RWPE2 (cell line): ENCODE measurements around the gene NAA40.
"Not testable (repeated sequence)": the region's sequence is repeated elsewhere in the genome, so short reads cannot be mapped to it uniquely, and the experiment has no call there.

Source experiments
- ATAC-seq: fragments of 200-7000 bp; cut with Tn5 transposase; 3 replicates; pipeline ENCODE4 v1.9.1; 2021; ENCODE audit warnings: low read depth
- DNase-seq: peaks from one replicate; pipeline ENCODE4 v3.0.0-alpha.2; 2020; ENCODE audit warnings: low spot score
- H3K27ac ChIP-seq: fragments of 450-650 bp; 2 replicates; pipeline ENCODE4 v1.5.1; 2017; ENCODE audit warnings: mild to moderate bottlenecking; ENCODE audit not compliant: poor library complexity, severe bottlenecking
- H3K27me3 ChIP-seq: fragments of 250-450 bp; sonication (Bioruptor Pico); 2 replicates; pipeline ENCODE4 v1.5.1; 2021; ENCODE audit warnings: mild to moderate bottlenecking, moderate library complexity; ENCODE audit not compliant: insufficient read depth, poor library complexity, severe bottlenecking
- H3K36me3 ChIP-seq: fragments of 250-450 bp; sonication (Bioruptor Pico); 2 replicates; pipeline ENCODE4 v1.5.1; 2020; ENCODE audit warnings: low read depth, mild to moderate bottlenecking, moderate library complexity
- H3K4me1 ChIP-seq: fragments of 250-450 bp; sonication (Bioruptor Pico); 2 replicates; pipeline ENCODE4 v1.5.1; 2021; ENCODE audit warnings: mild to moderate bottlenecking, moderate library complexity; ENCODE audit not compliant: insufficient read depth, poor library complexity, severe bottlenecking
- H3K4me3 ChIP-seq: fragments of 250-450 bp; sonication (Bioruptor Pico); 2 replicates; pipeline ENCODE4 v1.5.1; 2021; ENCODE audit warnings: mild to moderate bottlenecking, moderate library complexity; ENCODE audit not compliant: severe bottlenecking
- H3K9me3 ChIP-seq: fragments of 250-450 bp; sonication (Bioruptor Pico); 2 replicates; pipeline ENCODE4 v1.5.1; 2021; ENCODE audit warnings: mild to moderate bottlenecking, moderate library complexity; ENCODE audit not compliant: severe bottlenecking
- TF ChIP-seq, protein P1 (sequence below): fragments of 450-650 bp; IDR thresholded peaks from one replicate; pipeline ENCODE4 v1.5.1; 2017; ENCODE audit warnings: mild to moderate bottlenecking, moderate library complexity; ENCODE audit not compliant: poor library complexity, severe bottlenecking

NAA40 gene

DNA sequence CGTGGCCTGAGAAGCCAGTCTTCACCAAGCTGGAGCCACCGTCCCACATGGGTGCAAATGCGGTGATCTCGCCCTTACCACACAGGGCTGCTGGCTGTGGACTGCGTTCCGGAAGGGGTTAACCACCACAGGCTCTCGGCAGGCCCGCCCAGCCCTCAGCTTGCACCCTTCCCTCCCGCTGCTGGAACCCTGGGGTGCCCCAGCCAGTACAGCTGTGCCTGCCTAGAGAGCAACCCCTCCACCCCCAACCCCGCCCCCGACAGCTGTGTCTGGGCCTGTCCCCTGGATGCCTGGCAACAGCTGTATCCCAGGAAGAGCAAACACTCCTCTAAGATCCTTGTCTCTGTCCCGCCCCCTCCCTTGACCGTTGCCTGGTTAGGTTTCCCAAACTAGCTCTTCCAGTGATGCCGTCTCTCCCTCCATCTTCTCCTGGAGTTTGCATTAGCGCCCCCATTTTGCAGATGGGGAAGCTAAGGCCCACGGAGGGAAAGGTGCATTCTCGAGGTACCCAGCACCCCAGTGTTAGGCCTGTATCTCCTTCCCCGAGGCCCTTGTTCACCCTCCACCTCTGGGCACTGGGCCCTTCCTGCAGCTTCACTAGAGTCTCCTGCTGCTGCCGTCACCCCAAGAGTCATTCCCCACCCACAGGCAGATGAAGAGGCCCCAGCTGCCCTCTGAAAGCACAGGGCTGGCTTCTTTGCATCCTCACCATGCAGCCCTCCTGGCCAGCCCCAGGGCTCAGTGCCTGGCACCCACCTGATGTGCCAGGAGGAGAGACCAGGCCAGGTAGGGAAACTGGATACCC, 23.0 kb downstream of the NAA40 start:
- ATAC-seq, result peak; percentile 90
- no peak overlapping the region for H3K27ac ChIP-seq

DNA sequence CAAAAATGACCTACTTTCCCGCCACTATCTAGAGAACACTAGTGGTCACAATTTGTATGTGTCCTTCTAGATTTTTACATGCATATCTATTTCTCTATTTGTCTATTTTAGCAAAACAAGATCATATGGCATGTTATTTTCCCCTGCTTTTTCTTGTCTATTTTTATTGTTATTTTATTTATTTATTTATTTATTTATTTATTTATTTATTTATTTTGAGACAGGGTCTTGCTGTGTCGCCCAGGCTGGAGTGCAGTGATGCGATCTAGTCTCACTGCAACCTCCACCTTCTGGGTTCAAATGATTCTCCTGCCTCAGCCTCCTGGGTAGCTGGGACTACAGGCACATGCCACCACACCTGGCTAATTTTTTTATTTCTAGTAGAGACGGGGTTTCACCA, 25.1 kb downstream of the NAA40 start:
- not testable (repeated sequence) for ATAC-seq, H3K9me3 ChIP-seq, H3K4me1 ChIP-seq, H3K4me3 ChIP-seq, H3K27me3 ChIP-seq, DNase-seq, H3K27ac ChIP-seq, H3K36me3 ChIP-seq

More for the DNA sequence above, 23.0 kb downstream of the NAA40 start:
- TF ChIP-seq, protein P1, sequence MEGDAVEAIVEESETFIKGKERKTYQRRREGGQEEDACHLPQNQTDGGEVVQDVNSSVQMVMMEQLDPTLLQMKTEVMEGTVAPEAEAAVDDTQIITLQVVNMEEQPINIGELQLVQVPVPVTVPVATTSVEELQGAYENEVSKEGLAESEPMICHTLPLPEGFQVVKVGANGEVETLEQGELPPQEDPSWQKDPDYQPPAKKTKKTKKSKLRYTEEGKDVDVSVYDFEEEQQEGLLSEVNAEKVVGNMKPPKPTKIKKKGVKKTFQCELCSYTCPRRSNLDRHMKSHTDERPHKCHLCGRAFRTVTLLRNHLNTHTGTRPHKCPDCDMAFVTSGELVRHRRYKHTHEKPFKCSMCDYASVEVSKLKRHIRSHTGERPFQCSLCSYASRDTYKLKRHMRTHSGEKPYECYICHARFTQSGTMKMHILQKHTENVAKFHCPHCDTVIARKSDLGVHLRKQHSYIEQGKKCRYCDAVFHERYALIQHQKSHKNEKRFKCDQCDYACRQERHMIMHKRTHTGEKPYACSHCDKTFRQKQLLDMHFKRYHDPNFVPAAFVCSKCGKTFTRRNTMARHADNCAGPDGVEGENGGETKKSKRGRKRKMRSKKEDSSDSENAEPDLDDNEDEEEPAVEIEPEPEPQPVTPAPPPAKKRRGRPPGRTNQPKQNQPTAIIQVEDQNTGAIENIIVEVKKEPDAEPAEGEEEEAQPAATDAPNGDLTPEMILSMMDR, result no peak
- Histone ChIP-seq H3K4me1 (peaks cover 5% of the 10 kb centered on the region), H3K9me3 (no peaks in the 10 kb centered on the region), H3K36me3 (no peaks in the 10 kb centered on the region), H3K4me3 (no peak overlapping the region), H3K27me3 (no peaks in the 10 kb centered on the region)
- peak; percentile 81 for DNase-seq

DNA sequence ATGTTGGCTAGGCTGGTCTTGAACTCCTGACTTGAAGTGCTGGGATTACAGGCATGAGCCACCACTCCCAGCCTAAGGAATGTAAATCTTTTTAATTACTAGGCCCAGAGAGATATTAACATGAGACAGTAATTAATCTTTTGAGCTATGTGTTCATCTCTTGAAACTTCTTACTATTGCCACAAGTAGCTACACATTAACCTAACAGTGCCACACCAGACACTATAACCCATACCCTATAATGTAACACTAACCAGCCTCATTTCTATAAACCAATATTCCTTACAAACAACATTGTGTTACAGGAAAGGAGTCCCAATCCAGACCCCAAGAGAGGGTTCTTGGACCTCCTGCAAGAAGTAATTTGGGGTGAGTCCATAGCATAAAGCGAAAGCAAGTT, 27.6 kb downstream of the NAA40 start:
- no peak for ATAC-seq
- TF ChIP-seq, protein P1, result no peak

DNA sequence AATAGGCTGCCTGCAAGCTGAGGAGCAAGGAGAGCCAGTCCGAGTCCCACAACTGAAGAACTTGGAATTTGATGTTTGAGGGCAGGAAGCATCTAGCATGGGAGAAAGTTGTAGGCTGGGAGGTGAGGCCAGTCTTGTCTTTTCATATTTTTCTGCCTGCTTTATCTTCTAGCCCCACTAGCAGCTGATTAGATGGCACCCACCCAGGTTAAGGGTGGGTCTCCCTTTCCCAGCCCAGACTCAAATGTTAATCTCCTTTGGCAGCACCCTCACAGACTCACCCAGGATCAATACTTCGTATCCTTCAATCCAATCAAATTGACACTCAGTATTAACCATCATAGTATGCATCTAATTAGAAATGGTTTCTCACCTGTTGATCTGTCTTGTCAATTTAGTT, 30.7 kb downstream of the NAA40 start:
- TF ChIP-seq, protein P1, result no peak
- Histone ChIP-seq H3K36me3 (no peaks in the 10 kb centered on the region), H3K4me1 (no peaks in the 10 kb centered on the region), H3K27ac (no peak overlapping the region), H3K9me3 (no peaks in the 10 kb centered on the region), H3K4me3 (no peak overlapping the region), H3K27me3 (no peaks in the 10 kb centered on the region)
- ATAC-seq (no peak), DNase-seq (no peak)

More for the DNA sequence above, 27.6 kb downstream of the NAA40 start:
- DNase-seq, result no peak
- no peaks in the 10 kb centered on the region for H3K27me3 ChIP-seq
- no peak overlapping the region for H3K4me3 ChIP-seq
- no peaks in the 10 kb centered on the region for H3K36me3 ChIP-seq
- H3K27ac ChIP-seq, result no peak overlapping the region
- peaks cover 5% of the 10 kb centered on the region for H3K4me1 ChIP-seq
- no peaks in the 10 kb centered on the region for H3K9me3 ChIP-seq

DNA sequence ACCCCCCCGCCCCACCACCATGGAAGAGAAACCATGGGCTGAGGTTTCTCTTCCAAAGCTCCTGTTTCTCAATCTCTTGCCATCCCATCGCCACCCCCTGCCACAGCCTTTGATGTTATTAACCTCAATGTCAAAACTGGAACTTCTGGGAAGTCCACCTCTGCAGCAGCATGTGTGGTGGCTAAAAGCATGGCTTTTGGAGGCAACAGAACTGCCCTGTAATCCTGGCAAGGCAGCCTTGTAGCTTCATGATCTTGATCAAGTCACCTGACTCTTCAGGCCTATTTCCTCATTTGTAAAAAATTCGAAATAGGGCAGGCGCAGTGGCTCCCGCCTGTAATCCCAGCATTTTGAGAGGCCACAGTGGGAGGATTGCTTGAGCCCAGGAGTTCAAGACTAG, 32.1 kb downstream of the NAA40 start:
- ATAC-seq (no peak), DNase-seq (no peak)
- TF ChIP-seq, protein P1, result no peak
- H3K36me3 ChIP-seq, result peaks cover 5% of the 10 kb centered on the region; the same call in 1 of the 2 replicates
- no peak overlapping the region for H3K27ac ChIP-seq
- H3K27me3 ChIP-seq, result no peaks in the 10 kb centered on the region
- H3K9me3 ChIP-seq, result no peaks in the 10 kb centered on the region
- no peak overlapping the region for H3K4me3 ChIP-seq
- no peaks in the 10 kb centered on the region for H3K4me1 ChIP-seq

DNA sequence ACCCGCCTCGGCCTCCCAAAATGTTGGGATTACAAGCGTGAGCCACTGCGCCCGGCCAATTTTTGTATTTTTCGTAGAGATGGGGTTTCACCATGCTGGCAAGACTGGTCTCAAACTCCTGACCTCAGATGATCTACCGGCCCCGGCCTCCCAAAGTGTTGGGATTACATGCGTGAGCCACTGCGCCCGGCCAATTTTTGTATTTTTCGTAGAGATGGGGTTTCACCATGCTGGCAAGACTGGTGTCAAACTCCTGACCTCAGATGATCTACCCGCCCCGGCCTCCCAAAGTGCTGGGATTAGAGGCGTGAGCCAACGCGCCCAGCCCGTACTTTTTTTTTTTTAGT, 35.1 kb downstream of the NAA40 start:
- H3K4me3 ChIP-seq, DNase-seq, H3K4me1 ChIP-seq, ATAC-seq, H3K27me3 ChIP-seq, H3K9me3 ChIP-seq: not testable (repeated sequence)
- Histone ChIP-seq H3K36me3 (peaks cover 11% of the 10 kb centered on the region; the same call in 1 of the 2 replicates), H3K27ac (peak overlapping the region; percentile 75)
